ENCODE data around the gene SUFU.
A peak's percentile ranks its signal among the peaks of the same experiment; 100 is the strongest.

Gene SUFU

DNA sequence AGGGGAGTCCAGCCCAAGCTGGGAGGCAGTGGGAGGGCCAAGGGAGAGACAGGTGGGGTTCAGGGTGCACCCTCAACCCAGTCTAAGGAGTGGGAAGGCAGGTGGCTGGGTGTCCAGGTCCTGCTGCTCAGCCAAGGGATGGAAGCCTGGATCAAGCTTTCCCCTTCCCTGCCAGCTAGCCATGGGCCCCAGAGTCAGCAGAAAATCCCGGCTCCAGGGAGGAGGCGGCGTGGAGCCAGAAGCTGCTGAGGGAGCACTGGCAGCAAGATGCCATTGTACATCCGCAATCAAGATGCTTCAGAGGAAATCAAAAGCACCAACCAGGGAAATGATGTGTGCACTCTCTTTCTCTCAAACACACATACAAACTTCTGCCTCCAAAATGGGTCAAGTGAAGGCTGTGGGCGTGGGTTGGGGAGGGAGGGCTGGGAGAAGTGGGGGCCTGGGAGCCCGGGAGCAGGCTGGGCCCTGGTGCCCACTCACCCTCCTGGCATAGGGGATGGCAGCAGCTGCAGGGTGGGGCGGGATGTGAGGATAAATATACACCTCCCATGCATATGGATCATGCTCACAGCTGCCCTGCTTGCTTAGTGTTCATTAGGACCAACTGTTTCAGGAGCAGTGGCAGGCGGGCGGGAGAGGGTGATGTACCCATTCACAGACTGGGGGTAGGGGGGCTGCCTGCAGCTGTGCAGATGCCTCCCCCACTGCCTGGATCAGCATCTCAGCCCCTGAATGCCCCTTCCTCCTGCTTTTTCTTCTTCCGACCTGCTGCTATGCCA lies 164.7 kb downstream of the SUFU start:
- no peak for DNase-seq

DNA sequence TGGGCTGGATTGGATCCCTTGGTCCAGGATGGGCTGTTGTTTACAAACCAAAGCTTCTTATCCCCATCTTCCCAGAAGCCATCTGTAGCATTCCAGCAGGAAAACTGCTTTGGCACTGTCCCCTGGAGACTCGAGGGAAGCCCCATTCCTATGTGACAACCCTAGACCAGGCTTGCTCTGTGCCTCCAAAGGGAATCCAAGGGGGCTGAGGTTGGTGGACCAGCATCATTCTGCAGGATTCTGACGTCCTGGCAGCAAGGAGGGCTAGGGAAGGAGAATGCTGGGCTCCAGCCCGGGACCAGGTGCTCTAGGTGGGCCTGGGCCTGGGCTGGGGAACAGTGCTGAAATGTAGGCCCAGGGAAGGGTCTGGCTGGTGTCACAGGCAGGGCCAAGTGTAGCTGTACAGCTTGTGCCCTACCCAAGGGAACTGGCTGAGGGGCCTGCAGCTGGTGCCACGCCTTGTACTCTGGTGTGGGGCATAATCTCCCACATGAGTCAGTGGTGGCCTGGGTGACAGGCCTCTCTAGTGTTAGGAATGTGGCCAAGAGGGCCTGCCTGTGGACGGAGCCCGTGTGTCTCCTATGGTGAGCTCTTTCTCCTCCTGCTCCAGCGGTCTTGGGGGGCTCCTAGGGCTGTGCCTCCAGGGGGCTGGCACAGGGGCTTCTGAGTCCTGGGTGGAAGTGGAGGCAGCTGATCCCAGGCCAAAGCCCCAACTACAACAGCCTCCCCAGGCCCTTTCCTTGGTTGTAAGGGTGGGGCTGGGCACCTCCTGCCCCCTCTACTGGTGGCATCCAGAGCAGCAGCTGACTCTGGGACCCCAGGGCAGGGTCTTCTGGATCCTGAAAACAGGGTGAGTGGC lies 165.7 kb downstream of the SUFU start:
- DNase-seq = peak in 14 of 56 donors; percentile 18 to 69 (median 44)

DNA sequence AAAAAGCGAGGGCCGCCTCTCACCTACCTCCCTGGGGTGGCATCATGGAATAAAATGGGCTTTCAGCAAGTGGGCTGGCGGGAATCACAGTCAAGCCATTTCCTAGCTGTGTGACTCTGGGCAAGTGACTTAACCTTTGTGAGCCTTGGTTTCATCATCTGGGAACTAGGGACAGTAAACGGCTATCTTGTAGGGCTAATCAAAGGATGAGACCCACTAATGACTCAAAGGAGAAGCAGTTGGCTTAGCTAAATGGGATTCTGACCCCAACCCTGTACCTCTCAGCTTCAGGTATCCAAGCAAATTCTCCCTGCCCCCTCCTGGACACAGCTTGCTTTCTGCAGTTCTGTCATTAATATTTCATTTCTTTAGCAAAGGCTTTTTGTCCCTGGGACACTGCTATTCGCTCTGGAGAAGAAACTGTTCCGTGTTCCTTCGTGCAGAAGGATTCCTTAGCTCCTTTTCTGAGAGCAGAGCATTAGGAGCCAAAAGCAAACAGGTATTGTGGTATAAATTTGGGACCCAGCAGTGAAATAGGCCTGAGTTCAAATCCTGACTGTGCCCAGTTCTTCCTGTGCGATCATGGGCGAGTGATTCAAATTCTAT lies 166.4 kb downstream of the SUFU start:
- no peak for DNase-seq

DNA sequence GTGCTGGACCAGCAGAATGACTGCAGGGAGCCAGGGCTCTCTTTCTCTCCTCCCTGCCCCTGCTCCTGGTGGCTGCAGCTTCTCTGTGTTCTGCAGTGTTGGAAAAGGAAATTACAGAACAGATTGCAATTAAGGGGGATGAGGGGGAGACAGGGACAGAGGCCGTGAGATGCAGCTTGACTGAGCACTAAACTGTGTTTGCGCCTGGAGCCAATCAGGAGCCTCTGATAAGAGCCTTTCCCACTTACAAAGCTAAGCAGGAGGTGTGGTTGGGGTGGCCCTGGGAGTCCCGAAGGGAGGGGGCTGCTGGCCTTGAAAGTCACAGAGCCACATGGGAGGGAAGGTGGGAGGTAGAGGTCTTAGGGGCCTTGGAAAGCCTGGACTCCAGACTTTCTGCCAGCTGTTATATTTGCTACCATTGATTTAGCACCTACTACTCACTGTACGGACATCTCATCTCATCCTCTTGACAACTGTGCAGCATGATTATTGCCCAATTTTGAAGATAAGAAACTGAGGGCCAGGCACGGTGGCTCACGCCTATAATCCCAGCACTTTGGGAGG lies 167.2 kb downstream of the SUFU start:
- DNase-seq = no peak

DNA sequence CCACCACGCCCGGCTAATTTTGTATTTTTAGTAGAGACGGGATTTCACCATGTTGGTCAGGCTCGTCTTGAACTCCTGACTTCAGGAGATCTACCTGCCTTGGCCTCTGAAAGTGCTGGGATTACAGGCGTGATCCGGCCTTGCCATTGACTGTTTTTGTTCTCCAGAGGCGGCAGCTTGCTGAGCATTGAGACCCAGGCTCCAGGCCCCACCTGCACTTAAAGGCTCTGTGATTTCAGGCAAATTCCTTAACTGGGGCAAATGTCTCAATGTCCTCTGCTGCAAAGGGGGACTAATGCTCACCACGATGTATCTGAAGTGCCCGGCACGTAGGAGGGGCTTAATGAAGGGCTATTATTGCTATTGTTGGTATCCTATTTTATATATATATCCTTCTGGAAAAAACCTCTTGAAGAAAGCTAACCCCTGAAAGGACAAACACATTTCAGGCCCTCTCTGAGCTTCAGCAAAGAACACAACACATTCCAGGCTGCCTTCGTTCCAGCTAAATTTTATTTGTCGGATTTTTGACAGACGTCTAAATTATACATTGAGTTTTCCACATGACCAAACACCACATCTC lies 169.6 kb downstream of the SUFU start:
- no peak for DNase-seq

DNA sequence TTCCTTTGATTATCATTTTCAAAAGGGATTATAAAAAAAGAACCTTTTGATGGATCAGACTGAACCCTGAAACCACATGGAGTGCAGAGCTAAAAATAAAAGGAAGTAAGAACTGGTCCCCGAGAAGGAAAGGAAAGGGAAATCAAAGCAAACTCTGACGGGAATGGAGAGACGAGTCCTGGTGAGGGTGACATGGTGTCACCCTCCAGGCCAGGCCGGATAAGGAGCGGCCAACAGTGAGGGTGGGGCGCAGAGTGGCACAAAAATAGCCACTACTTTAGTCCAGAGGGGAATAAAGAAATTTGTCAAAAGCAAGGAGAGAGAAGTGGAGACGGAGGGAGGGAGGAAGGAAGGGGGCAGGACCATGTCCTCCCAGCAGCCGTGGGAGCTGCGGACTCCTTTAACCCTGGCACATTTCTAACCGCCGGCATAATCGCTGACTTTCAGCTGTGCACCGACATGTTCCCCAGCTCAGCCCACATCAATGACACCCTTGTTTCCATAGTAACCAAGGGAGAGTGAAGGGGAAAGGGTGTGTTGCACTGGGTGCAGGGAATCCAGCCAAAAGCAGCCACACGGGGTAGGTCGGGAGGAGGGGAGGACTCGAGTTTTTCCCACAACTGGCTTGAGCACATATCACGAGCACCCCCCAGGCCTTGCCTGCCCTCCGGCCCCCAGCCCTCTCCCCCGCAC lies 170.2 kb downstream of the SUFU start:
- DNase-seq = peak in 44 of 56 donors; percentile 33 to 82 (median 58)

DNA sequence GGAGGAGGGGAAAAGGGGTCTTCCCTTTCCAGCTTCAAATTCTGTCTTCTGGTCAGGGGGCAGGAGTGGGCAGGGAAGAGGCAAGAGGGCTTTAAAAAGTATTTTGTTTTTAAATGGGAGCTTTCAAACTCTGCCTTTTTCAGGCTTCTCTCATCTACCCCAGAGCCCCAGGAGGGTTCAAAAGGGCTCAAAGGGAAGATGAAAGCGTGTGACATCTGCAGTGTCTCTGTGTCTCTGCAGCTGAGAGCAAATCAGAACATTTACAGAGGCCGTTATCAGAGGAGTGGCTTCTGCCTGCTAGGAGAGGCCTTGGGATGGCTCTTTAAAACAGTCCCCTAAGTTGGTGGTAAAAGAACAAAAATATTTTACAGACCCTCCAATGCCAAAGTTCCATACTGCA lies 170.8 kb downstream of the SUFU start:
- peak in 1 of 56 donors; percentile 53 for DNase-seq

DNA sequence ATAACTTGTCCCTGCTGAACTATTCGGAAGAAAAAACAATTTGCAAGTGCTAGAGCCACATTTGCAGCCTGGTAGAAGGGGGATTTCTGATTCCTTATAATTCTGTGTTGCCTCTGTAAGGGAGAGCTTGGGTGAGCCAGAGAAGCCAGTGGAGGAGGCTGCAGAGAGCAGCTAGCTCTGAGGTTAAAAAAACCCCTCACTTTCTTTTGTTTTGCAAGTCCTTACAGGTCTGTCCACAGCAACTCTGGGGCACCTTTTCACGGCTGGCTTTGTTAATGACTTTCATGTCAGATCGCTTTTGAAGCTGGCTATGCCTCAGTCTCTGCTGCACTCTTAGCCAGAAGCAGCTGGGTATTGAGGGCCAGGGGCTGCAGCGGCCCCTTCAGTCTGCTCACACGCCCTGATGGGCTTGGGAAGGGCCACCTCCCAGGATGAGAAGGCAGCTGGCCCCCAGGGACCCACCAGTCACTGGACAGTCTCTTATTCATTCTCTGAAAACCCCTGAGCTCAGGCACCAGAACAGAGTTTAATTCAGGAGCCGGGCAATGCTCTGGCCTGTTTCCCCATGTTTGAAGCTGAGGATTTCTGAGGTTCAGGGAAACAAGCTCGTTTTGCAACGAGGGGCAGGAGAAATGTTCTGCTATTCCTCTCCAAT lies 171.4 kb downstream of the SUFU start:
- DNase-seq = peak in 4 of 56 donors; percentile 27 to 57 (median 34)

DNA sequence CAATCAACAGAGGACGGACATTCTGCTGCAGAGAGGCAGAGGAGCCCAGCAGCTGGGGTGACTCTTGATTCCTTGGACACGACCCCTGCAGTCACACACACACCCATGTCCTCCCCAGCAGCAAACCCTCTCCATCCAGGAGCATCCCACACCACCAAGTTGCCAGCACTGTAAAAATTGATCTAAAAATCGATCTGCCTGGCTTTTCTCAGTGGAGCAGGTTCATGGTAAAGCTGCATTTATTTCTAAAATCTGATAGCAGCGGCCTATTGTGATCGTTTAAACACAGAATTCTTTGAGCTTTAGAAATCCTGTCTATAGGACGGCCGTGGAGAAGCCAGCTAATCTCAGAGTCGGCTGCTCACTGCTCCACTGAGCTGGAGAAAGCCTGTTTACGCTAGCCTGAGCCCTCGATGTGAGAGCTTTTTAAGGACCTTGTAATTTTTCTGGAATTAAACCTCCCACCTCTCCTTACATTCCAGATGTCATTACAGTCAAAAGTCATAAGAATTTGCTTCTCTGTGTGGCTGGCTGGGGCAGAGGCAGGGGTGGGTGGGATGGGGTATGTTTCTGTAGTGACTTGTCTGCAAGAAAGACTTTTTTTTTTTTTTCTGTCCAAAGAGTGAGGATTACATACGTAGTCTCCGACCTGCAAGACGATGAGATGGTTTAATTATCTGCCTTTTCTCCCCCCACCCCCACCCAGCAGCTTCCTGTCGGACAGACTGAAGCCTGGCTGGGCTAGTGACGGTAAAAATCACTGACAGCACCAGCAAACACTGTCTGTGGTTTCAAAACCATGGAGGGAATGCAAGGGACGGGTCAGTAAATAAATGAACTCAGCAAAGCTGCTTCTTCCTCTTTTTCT lies 172.1 kb downstream of the SUFU start:
- peak in 5 of 56 donors; percentile 21 to 40 (median 33) for DNase-seq

DNA sequence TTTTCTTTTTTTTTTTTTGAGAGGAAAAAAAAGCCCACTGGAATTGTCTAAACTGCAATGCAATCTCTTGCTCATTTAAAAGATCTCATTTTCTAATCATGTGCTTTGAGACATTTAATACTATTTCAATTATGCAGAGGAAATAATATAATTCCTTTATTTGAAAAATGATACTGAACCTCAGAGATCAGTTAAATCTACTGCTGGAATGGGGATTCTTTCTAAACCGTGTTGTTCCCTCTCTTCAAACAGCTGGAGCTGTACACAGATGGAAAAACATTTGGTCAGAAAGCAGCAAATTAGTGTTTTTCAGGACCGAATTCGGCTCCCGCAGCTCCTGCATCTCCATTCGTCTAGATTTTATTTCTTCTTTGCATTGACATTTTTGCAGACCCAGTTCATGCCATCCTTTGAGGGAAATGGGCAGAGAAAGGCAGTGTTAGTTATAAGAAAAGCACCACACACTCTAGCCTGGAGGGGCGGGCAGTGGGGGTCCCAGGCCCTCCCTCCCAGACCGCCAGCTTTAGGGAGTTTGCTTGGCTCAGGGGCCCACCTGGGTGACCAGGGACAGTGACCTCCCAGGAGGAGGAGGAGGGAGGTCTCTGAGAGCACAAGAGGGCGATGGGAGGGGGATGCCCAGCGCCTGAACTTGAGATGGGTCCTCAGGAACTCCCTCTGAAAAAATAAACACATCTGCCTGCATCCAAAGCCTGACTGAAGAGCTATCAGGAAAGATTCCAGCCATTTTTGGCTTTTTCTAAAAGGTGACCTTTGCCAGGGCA lies 173.0 kb downstream of the SUFU start:
- DNase-seq = no peak

DNA sequence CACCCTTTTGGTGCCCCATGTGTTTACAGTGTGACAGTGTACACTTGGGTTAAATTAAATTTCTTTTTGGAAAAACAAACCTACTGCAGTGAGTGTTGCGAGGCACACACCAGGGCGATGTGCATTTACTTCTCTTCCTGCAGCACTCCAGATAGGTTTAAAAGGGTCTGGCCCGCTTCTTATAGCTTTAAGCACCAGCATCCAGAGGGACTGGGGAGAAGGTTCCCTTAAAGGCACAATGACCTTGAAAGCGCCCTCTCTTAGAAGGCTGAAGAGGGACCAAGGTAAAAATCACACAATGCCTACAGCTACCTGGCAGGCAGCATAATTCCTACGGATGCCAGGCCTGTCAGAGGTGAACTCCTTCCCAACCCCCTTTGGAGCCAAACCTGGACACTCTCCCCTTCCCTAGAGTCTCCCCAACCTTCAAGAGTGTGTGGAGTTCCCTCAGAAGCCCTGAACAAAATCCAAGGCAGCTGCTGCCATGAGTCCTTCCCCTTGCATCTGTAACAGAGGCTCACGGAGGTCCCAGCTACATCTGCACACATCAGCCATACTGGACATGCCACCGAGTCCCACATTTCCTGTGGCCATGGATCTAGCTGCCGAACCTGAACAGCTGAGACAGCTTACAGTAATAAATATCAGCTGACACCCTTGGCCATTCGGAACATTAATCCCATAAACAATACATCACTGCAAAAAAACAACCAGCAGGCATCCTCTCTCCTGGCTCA lies 173.7 kb downstream of the SUFU start:
- no peak for DNase-seq

DNA sequence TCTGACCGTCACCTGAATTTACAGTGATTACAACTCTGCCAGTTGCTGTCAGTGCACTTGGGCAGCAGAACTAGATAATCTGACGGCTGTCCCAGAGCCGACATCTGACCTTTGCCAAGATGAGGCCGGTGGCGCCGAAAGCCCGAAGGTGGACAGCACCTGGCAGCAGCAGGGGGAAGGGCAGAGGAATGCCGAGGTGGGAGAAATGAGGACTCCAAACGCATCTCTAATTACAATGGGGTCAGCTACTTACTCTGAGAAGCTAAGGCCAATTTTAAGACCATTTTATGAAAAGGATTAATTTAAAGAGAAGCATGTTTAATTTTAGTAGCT lies 174.3 kb downstream of the SUFU start:
- no peak for DNase-seq

DNA sequence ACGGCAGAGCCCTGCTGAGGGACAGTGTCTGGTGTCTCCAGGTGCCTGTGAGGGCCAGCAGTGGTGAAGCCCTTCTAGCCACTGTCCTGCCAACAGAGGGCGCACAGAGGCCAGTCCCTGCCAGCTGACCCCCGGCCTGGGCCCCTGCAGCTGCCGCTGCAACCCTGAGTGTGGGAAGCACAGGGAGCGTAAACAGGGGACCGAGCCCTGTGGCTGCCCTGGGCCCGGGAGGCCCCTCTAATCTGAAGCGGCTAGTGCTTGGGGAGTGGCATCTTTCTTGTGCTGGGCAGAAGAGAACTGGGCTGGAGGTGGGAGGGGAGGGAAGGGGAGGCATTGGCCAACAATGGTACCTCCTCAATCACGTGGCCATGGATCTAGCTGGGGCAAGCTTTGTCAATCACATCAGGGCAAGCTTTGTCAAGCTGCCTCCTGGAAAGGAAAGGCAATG lies 175.1 kb downstream of the SUFU start:
- DNase-seq = peak in 51 of 56 donors; percentile 12 to 88 (median 72)

DNA sequence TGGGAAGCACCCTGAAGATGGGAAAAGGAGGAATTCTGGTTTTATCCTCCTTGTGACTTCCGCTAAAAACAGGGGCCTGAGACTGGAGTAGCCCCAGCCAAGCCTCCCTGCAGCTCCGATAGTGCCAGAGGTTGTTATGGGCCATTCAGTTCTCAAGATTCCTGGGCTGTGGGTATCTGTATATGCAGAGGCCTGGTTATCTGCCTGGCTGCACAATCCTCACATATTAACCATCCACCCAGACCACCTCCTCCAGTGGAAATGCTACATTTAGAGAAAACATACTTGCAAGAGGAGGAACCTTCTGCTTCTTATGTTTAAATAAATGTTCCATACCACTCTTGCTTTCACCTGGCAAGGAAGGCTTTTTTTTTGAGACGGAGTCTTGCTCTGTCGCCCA lies 175.8 kb downstream of the SUFU start:
- DNase-seq = no peak

DNA sequence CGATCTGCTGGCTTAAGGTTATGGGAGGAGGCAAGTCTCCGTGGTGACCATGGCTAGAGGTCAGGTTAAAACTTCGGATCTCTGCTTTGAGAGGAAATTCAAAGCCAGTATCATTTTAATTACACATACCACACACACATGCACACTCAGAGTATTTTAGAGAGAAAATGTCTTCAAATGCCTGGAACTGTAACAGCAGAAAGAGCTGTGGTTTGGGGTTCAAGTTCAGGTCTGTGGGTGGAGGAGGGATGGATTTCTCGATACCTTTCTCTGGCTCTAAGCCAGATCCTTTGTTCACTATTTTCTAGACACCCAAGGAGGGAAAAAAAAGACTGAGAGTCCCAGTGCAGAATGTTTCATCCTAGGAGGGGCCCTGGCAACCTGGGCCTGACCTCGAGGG lies 177.9 kb downstream of the SUFU start:
- no peak for DNase-seq

DNA sequence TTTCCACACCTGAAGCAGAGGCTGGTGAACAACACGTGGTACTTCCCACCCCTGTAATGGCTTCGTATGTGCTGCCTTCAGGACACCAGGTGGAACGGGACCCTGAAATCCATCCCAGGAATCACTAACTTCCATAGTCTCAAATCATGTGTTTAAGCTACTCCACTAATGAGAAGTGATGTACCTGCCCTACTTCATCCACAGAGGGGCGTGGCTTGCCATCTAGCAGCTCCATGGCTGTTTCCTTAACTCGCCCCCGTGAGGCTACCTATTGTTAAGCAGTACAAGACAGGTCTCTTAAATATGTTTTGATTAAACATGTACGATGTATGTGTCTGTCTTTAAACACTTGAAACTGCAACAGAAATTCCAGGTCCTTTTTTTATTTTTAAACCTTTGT lies 178.6 kb downstream of the SUFU start:
- peak in 5 of 56 donors; percentile 13 to 34 (median 31) for DNase-seq

DNA sequence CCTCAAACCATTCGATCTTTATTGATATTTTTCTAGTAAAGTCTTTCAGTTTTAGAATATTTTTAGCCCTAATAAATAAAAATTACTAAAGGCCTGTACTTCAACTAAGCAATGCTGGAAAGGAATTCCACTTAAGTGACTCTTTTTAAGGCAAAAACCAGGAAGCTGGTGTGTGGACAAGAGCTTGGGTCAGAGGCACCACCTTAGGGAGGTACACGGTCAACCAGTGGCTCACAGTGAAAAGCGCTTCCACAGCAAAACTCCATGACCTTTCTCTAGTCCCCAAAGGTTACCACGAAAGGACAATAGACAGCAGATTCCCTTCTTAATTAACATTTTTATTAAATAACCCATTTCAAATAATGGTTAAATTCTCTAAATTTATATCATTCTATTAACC lies 179.2 kb downstream of the SUFU start:
- DNase-seq = no peak

Data from nucleus accumbens (tissue), 56 donors.